GM18519 (cell line): ENCODE measurements around the gene FKBP6.
"Not testable (repeated sequence)": the region's sequence is repeated elsewhere in the genome, so short reads cannot be mapped to it uniquely, and the experiment has no call there.

Source experiments
- ATAC-seq: cut with Tn5 transposase; IDR thresholded peaks from one replicate; pipeline ENCODE4 v1.9.1; 2021; ENCODE audit warnings: mild to moderate bottlenecking, moderate library complexity; ENCODE audit not compliant: unreplicated experiment, low FRiP score

FKBP6 gene, protein sequence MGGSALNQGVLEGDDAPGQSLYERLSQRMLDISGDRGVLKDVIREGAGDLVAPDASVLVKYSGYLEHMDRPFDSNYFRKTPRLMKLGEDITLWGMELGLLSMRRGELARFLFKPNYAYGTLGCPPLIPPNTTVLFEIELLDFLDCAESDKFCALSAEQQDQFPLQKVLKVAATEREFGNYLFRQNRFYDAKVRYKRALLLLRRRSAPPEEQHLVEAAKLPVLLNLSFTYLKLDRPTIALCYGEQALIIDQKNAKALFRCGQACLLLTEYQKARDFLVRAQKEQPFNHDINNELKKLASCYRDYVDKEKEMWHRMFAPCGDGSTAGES

DNA sequence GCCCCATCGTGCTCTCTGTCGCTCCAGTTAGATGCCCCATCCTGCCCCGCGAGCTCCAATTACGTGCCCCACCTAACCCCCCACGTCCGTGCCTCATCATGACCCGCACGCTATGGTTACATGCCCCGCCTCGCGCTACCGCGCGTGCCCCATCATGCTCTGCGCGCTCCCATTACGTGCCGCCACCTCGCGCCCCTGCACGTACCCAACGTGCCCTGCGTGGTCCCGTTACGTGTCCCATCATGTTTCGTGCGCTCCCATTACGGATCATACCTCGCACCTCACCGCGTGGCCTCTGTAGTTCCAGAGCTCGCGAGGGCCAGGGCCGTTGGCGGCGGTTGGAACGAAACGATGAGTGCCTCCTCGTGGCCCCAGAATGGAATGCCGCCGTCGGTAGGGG is at the start of gene FKBP6, which contains the start of gene TRIM50:
Gene FKBP6, plus strand, starts transcription at position 240 of the 400 bp plus-strand sequence. CDS start 268 bp downstream, outside the sequence.
Gene TRIM50, minus strand, starts transcription at position 161 of the 400 bp plus-strand sequence. CDS start 3,295 bp downstream, outside the sequence.
- not testable (repeated sequence) for ATAC-seq

GRCh38 chr7:73297235-73297634 is 30.7 kb upstream of the FKBP6 start:
- ATAC-seq: not testable (repeated sequence)

DNA sequence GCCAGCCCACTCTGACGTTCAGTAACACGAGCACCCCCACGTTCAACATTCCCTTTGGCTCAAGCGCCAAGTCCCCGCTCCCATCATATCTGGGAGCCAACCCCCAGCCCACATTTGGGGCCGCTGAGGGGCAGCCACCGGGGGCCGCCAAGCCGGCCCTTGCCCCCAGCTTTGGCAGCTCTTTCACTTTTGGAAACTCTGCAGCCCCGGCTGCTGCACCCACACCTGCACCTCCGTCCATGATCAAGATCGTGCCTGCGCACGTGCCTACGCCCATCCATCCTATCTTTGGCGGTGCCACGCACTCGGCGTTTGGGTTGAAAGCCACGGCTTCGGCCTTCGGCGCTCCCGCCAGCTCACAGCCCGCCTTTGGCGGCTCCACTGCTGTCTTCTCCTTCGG is 30.3 kb upstream of the FKBP6 start:
- not testable (repeated sequence) for ATAC-seq

- not testable (repeated sequence) for ATAC-seq
Measured at GRCh38 chr7:73299812-73300211, 28.1 kb upstream of the FKBP6 start.

DNA sequence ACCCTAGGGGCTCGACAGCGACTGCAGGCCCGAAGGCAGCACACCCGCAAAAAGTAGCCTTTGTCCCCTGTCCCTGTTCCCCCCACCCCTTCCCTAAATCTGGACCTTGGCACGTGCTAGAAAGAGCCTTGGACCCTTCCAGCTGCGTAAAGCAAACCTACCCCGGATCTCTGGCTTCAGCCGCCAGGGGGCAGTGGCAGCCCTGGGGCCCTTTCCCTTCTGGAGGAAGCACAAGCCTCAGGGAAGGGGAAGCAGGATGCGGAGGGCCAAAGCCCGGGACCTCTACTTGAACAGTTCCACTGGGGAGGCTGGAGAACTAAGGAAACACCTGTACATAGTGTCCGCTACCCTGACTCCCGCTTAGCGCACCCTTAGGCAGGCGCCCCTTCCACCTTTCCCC is 26.9 kb upstream of the FKBP6 start:
- ATAC-seq: not testable (repeated sequence)

- not testable (repeated sequence) for ATAC-seq
Measured at GRCh38 chr7:73302846-73303245, 25.1 kb upstream of the FKBP6 start.

DNA sequence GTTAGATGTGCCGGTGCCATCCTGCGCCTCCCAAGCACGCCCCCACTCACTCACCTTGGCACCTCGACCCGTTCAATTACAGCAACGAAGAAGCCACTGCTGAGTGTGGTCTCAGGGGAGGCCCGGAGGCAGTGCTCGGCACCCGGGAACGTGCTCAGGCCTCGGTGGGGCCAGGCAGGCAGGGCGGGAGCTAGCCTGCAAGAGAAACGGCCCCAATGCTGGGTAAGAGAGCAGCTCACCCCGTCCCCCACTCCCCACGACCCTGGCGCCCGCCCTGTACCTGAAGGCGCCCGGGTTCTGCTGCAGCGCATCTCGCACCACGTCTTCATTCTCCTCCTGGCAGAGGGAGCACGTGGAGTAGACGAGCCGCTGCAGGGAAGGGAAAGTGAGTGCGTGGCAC is 24.4 kb upstream of the FKBP6 start:
- ATAC-seq: no peak

DNA sequence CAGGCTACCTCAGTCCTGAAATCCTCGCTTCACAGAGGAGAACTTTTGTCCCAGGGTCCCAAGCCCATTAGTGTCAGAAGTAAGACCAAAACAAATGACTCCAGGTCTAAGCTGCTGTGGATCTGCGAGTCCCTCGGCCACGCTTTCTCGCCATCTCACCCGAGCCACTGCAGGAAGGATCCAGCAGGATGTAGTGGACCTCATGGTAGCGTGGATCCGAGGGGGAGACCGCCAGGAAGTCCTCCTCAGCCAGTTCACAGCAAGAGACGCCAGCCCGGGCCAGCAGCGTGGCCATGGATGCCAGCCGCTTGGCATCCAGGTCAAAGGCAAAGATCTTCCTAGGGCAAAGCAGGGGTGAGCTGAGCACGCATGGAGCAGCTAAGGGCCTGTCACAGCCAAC is 23.9 kb upstream of the FKBP6 start:
- ATAC-seq: no peak

DNA sequence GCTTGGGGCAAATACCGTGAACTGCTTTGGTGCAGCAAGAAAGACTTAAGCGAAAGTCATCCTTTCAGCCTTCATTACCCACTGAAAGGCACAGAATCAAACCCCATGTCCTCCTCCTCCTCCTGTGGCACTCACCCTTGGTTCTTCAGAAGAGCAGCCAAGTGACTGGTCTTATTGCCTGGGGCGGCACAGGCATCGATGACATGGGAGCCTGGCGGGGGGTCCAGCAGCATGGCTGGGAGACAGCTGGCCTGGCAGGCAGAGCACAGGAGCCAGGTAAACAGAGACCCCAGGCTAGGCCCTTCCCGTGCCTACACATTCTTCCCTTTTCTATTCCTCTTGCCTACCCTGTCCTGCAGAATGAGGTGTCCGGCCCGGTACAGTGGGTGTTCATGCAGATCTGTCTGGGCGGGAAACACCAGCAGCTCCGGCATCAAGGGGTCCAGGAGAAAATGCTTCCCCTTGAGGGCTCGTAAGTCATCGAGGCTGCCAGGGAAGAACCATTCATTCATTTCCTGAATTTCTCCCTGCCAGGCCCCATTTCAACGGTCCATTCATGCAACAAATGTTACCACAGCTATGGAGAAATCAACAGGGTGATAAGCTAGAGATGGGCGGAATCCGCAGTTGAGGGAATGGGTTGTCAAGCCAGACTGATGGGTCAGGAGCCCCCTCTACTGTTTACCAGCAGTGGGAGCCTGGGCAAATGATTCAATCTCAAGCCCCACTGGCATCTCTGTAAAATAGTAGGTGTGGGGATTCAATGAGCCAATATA is 23.2 kb upstream of the FKBP6 start:
- ATAC-seq: not testable (repeated sequence)

- ATAC-seq: no peak
Measured at GRCh38 chr7:73307436-73307835, 20.5 kb upstream of the FKBP6 start.

DNA sequence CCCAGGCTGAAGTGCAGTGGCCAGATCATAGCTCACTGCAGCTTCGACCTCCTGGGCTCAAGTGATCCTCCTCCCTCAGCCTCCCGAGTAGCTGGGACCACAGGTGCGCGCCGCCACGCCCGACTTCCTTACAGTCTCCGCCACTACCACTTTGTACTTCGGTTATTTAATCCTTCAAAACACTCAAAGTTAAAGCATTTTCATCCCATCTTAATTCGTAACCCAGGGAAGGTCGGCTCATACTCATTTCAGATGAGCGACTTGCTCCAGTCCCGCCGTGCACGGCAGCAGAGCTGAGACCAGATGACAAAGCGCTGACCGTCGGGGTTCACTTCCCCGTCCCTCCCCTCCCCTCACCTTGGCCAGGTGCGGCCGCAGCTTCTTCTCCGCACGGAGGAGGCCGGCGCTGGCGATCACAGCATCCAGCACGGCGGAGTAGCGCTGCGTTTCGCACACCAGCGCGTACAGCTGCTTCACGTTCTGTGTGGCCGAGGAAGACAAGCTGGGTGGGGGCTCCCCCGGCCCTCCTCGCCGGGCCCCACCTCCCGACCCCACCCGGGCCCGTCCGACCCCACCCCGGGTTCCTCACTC is 19.8 kb upstream of the FKBP6 start:
- ATAC-seq: peak; percentile 12

- ATAC-seq: peak; percentile 82
Measured at GRCh38 chr7:73308665-73309214, 19.2 kb upstream of the FKBP6 start, which contains the start of gene NSUN5. NSUN5 (minus strand) TSS chr7:73308826; CDS start chr7:73308790, 36 bp downstream.

DNA sequence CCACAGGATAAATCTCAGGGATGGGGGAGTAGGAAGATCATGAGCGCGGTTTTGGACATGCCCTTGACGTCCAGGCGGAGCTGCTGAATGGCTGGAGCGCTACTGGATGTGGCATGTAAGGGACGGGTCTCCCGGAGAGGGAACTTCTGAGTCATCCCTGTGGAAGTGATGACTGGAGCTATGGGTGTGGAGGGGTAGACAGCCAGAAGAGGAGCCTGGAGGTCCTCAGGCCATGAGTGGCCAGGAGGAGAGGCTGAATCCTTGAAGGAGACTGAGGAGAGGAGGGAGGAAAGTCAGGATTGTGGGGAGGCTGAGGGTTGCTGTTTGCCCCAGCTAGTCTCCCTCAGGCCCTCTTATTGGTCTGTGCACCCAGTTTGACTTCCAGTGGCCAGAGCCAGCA is 16.5 kb upstream of the FKBP6 start:
- not testable (repeated sequence) for ATAC-seq

DNA sequence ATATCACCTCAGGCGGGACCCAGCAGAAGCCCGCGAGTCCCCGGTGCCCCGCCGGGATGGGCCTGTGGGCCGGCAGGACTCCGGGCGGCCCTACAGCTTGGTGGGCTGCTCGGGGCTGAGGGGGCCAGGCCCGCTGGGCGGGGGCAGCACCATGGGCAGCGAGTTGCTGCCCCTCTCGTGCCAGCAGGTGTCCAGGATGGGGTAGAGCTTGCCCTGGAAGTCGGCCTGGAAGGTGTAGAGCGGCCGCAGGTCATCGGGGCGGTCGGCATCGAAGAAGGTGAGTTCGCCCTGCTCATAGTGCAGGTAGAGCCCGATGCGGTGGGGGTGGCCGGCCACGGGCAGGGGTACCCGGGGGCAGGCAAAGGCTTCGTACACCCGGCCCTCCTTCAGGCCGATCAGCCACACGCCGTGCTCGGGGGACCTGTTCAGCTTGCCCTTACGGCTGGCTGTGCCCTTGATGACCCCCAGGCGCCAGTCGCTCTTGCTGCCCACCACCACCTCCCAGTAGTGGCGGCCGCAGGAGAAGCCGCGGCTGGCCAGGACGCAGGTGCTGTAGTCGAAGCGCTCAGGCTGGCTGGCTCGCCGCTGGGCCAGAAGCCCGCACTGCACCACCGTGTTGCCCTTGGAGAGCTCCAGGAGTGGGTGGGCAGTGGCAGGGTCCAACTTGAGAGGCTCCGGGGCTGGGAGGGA is 15.0 kb upstream of the FKBP6 start:
- no peak for ATAC-seq

- ATAC-seq: no peak
Measured at GRCh38 chr7:73313521-73313906, 14.4 kb upstream of the FKBP6 start.

GRCh38 chr7:73314271-73314670 is 13.7 kb upstream of the FKBP6 start:
- ATAC-seq: no peak

DNA sequence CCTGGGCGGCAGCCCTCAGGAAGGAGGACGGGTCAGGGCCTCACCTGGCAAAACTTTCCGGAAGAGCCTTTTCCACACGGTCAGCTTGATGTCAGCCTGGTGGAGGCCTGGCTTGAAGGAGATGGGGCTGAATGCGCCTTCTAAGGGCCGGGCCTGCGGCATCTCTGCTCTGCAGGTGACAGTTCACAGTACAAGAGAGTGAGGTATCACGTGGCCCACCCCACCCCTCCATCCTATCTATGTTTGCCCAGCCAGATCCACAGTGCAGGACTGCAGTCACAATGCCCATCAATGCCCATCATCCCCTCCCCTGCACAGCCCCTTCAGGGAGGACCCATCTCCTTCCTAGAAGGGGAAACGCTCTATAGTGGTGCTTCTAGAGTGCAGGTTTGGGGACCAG is 11.4 kb upstream of the FKBP6 start:
- no peak for ATAC-seq

- ATAC-seq: not testable (repeated sequence)
Measured at GRCh38 chr7:73318656-73319204, 9.2 kb upstream of the FKBP6 start.

DNA sequence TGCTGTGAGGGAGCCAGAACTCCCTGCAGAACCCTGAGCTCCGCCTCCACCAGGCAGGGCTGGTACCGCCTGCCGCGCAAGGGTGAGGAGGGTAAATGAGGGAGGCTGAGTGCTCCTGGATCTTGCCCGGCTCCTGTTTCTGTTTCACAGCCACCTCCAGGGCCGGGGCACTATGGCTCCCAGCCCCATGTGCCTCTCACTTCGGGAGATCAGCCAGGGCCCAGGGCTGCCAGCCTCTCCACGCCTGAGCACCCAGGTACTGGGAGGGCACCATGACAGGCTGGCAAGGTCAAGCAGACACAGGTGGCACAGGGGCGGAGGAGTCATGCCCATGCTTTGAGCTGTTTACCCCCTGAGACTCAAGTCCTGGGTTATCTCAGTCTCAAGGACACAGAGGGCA is 8.4 kb upstream of the FKBP6 start:
- not testable (repeated sequence) for ATAC-seq

- not testable (repeated sequence) for ATAC-seq
Measured at GRCh38 chr7:73320009-73320408, 8.0 kb upstream of the FKBP6 start.
